Dermis blood vessel endothelial cell (primary cell): ENCODE results near the gene DYRK2. TPM values are rescaled to one million over a fixed set of nuclear protein-coding genes. Genes with fewer than 3 reads are reported as not detected.
A peak's percentile ranks its signal among the peaks of the same experiment; 100 is the strongest.

Experiments used
- DNase-seq: peaks from one replicate; pipeline ENCODE4 v3.0.0; 2010
- total RNA-seq: library from RNA; depleted of rRNA; stranded (reverse); fragments of >200 nt; gene quantifications from 2 replicates; pipeline ENCODE4 v1.2.3, GENCODE V29; 2014

DYRK2 gene
- total RNA-seq, 1 donor from 2014 or later = 12.8 TPM

DNA sequence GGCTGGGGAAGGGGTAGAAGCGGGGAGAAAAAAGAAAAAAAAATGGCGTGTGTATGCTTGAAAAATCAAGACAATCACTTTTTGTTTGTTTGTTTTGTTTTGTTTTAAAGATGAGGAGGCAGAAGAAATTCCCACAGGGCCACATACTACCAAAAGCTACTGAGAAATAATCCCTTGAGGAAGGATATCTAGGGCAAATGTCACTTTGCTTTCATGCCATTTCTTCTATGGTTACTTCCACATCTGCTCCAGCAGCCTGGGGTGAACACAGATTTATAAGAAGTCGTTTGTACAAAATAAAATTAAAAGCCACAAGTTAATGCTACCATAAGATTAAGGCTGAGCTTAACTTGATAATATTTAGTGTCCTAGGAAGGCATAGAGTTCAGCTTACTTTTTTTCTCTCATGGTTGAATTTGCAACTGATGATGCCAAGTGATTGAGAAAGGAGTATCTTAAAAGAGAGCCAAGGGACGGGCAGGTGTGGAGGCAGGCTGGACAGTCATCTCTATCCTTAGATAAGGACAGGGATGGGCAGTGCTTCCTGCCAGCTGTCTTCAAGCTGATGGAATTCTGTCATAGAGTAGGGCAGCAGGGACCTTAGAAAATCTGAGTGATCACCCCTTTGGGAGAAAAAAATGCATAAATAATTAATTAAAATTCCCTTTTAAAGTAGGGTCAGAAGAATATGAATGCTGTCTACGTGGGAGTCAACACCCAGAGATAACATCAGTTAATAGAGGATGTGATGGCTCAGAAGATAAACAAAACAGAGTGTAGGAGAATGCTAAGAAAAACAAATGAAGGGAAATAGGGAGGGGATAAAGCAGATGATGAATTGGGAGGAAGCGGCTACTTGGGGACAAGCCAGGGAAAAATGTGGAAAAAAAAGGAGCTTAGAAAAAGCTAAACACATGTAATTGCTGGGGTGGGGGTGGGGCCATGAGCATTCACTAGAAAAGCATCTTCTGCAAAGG, 57.1 kb downstream of the DYRK2 start:
- peak; percentile 23 for DNase-seq

DNA sequence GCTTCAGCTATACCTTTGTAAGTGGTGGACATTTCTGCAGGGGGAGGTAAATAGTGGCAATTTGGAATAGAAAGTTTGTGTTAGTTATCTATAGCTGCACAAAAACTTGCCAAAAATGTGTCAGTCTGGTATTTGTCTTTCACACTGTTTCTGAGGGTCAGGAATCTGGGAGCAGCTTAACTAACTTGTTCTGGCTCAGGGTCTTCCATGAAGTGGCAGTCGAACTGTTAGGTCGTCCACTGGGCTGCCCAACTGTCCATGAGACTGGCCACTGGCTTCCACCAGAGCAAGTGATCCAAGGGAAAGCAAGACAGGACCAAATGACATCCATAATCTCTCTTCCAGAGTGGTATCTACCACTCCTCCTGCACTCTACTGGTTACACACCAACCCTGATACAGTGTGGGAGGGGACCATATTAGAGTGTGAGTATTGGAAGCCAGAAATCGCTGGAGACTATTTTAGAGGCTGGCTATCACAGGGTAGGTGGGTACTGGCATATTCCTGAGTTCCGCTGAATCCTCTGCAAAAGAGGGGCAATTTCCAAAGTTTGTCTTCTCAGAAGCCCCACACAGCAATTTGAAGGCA, 60.9 kb downstream of the DYRK2 start:
- DNase-seq = no peak

DNA sequence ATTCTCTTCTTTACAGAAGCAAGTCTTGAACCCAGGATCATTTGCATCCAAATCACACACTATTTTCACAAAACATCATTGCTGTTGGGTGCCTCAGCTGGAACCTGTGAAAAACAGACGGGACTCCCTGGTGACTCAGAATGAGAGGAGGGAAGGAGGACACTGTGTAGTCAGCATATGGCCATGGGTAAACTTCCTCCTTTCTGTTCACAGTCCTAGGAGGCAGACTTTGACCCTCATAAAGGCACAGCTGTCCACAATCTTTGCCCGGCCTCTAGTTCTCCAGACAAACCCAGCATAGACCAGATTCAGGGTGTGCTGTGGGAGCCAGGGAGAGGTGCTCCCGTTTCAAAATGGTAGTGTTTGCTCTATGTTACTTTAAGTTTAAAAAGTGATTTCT, 62.0 kb downstream of the DYRK2 start:
- DNase-seq = no peak

- no peak for DNase-seq
Observed at GRCh38 chr12:67712011-67712410, 63.5 kb downstream of the DYRK2 start.

DNA sequence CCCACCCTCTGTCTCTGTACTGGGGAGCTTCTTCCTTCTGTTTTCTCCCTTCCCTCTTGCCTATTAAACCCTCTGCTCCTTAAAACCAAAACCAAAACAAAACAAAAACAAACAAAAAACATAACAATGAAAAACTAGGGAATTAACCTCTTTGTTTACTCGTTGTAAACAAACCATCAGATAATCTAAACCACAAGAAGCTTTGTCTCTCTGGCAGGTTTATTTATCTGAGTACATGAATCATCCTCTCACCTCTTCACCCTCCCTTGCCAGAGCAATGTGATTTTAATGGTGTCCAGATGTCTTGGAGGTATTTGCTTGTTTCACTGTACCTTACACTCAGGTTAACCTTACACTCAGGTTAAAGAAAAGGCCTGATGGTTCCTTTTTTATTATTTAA, 66.1 kb downstream of the DYRK2 start:
- no peak for DNase-seq
